Measurements from ENCODE around the gene TBC1D23.
"Not testable (repeated sequence)": the region's sequence is repeated elsewhere in the genome, so short reads cannot be mapped to it uniquely, and the experiment has no call there.

TBC1D23 gene

GRCh38 chr3:100299016-100299415, 38.2 kb downstream of the TBC1D23 start:
- DNase-seq (ENCODE audit: low read depth in 3 of 3): no peak

GRCh38 chr3:100306695-100307094, 45.9 kb downstream of the TBC1D23 start:
- no peak for DNase-seq (ENCODE audit: low read depth in 3 of 3)

- DNase-seq (ENCODE audit: low read depth in 3 of 3): no peak
Measured at GRCh38 chr3:100310355-100310965, 49.7 kb downstream of the TBC1D23 start.

GRCh38 chr3:100311011-100311410, 50.2 kb downstream of the TBC1D23 start:
- DNase-seq (ENCODE audit: low read depth in 3 of 3): no peak

- DNase-seq (ENCODE audit: low read depth in 3 of 3): no peak
Measured at GRCh38 chr3:100316641-100317069, 55.9 kb downstream of the TBC1D23 start.

- DNase-seq (ENCODE audit: low read depth in 3 of 3): no peak
Measured at GRCh38 chr3:100317912-100318311, 57.1 kb downstream of the TBC1D23 start.

GRCh38 chr3:100319951-100320350, 59.2 kb downstream of the TBC1D23 start:
- no peak for DNase-seq (ENCODE audit: low read depth in 3 of 3)

- no peak for DNase-seq (ENCODE audit: low read depth in 3 of 3)
Measured at GRCh38 chr3:100324044-100324443, 63.3 kb downstream of the TBC1D23 start.

GRCh38 chr3:100325827-100326226, 65.0 kb downstream of the TBC1D23 start:
- DNase-seq (ENCODE audit: low read depth in 3 of 3): no peak

- DNase-seq (ENCODE audit: low read depth in 3 of 3): not testable (repeated sequence)
Measured at GRCh38 chr3:100327377-100327776, 66.6 kb downstream of the TBC1D23 start.

GRCh38 chr3:100329800-100330489, 69.2 kb downstream of the TBC1D23 start:
- DNase-seq (ENCODE audit: low read depth in 3 of 3): no peak

GRCh38 chr3:100330651-100331050, 69.9 kb downstream of the TBC1D23 start:
- no peak for DNase-seq (ENCODE audit: low read depth in 3 of 3)

GRCh38 chr3:100331660-100332059, 70.9 kb downstream of the TBC1D23 start:
- DNase-seq (ENCODE audit: low read depth in 3 of 3): no peak

- DNase-seq (ENCODE audit: low read depth in 3 of 3): no peak
Measured at GRCh38 chr3:100333051-100333450, 72.3 kb downstream of the TBC1D23 start.

- peak in 1 of 3 experiments; percentile 9 for DNase-seq (ENCODE audit: low read depth in 3 of 3)
Measured at GRCh38 chr3:100333970-100334487, 73.2 kb downstream of the TBC1D23 start.

GRCh38 chr3:100334488-100335351, 73.9 kb downstream of the TBC1D23 start, which contains the start of gene NIT2:
NIT2 (plus strand) TSS chr3:100334757; CDS start chr3:100334792, 35 bp downstream.
- peak; percentile 51 to 72 (median 57) for DNase-seq (ENCODE audit: low read depth in 3 of 3)

- DNase-seq (ENCODE audit: low read depth in 3 of 3): no peak
Measured at GRCh38 chr3:100335434-100335833, 74.6 kb downstream of the TBC1D23 start.

GRCh38 chr3:100336229-100336628, 75.4 kb downstream of the TBC1D23 start:
- DNase-seq (ENCODE audit: low read depth in 3 of 3): not testable (repeated sequence)

- no peak for DNase-seq (ENCODE audit: low read depth in 3 of 3)
Measured at GRCh38 chr3:100338911-100339310, 78.1 kb downstream of the TBC1D23 start.

GRCh38 chr3:100339786-100340185, 79.0 kb downstream of the TBC1D23 start:
- no peak for DNase-seq (ENCODE audit: low read depth in 3 of 3)

- DNase-seq (ENCODE audit: low read depth in 3 of 3): no peak
Measured at GRCh38 chr3:100340527-100340926, 79.7 kb downstream of the TBC1D23 start.

GRCh38 chr3:100348727-100349126, 87.9 kb downstream of the TBC1D23 start:
- DNase-seq (ENCODE audit: low read depth in 3 of 3): no peak

All from stimulated activated CD4-positive, alpha-beta T cell treated with anti-CD3 and anti-CD28 coated beads, TNF-alpha, amount 100 ng/mL, for 4 hours (primary cell).